SK-N-SH (cell line): ENCODE data around the gene PHLPP1. TPM values are rescaled to one million over a fixed set of nuclear protein-coding genes. Genes with fewer than 3 reads are reported as not detected.

Source experiments
- CTCF ChIA-PET: fragments of 300-600, 350-600 bp; formaldehyde crosslinking; extraction: SDS; loops from one replicate; lab custom pipeline; 2021; lab: Yijun Ruan, JAX
- POLR2A ChIA-PET: fragments of 350-600 bp; sonication (Branson Sonifier 250); formaldehyde crosslinking; extraction: SDS; loops from one replicate; lab custom pipeline; 2020; ENCODE audit warnings: antibody characterized with exemption, inconsistent platforms; lab: Yijun Ruan, JAX
- DNase-seq: peaks from one replicate; pipeline ENCODE4 v3.0.0; 2012
- H2AFZ ChIP-seq: fragments of 200-600 bp; sonication (generic); 2 replicates; pipeline ENCODE4 v1.8.1; 2016; ENCODE audit warnings: antibody characterized with exemption, mild to moderate bottlenecking, low read depth
- H3F3A ChIP-seq: fragments of 200-600 bp; sonication (generic); replicated peaks from 2 replicates; pipeline ENCODE3; 2016; ENCODE audit warnings: antibody characterized with exemption, mild to moderate bottlenecking; ENCODE audit not compliant: insufficient read depth
- H3K27ac ChIP-seq, 2 experiments: fragments of 200-500 bp in 1 of 2; fragments of 200-600 bp in 1 of 2; sonication (Bioruptor generic) in 1 of 2; sonication (generic), shearing (Covaris generic) in 1 of 2; 2 replicates each; pipeline versions ENCODE4 v1.5.1 to v1.6.1; 2014 to 2016; ENCODE audit warnings: low read depth in 2 of 2, inconsistent platforms in 1 of 2, low read length in 1 of 2, mild to moderate bottlenecking in 1 of 2, mixed read lengths in 1 of 2
- H3K27me3 ChIP-seq: fragments of 200-600 bp; sonication (generic), shearing (Covaris generic); 2 replicates; pipeline ENCODE4 v1.6.1; 2016; ENCODE audit warnings: mixed run types; ENCODE audit not compliant: insufficient read depth
- H3K36me3 ChIP-seq, 2 experiments: fragments of 200-500 bp in 1 of 2; fragments of 200-600 bp in 1 of 2; sonication (Bioruptor generic) in 1 of 2; sonication (generic) in 1 of 2; replicated peaks in 1 of 2; 2 replicates each; pipeline versions ENCODE3 to v1.5.1; 2014 to 2016; ENCODE audit warnings: low read length in 1 of 2, mild to moderate bottlenecking in 1 of 2; ENCODE audit not compliant: insufficient read depth in 2 of 2, control insufficient read depth in 1 of 2
- H3K4me1 ChIP-seq, 2 experiments: fragments of 200-500 bp in 1 of 2; fragments of 200-600 bp in 1 of 2; sonication (Bioruptor generic) in 1 of 2; sonication (generic), shearing (Covaris generic) in 1 of 2; 2 replicates each; pipeline versions ENCODE4 v1.5.1 to v1.6.1; 2014 to 2016; ENCODE audit warnings: low read depth in 1 of 2, low read length in 1 of 2, mixed run types in 1 of 2; ENCODE audit not compliant: insufficient read depth in 2 of 2, control insufficient read depth in 1 of 2
- H3K4me2 ChIP-seq: fragments of 200-600 bp; sonication (generic), shearing (Covaris generic); 2 replicates; pipeline ENCODE4 v1.6.1; 2017; ENCODE audit warnings: mixed run types
- H3K4me3 ChIP-seq, 2 experiments: fragments of 200-500 bp in 1 of 2; fragments of 200-600 bp in 1 of 2; sonication (Bioruptor generic) in 1 of 2; sonication (generic), shearing (Covaris generic) in 1 of 2; 2 replicates each; pipeline versions ENCODE4 v1.5.1 to v1.8.1; 2014 to 2016; ENCODE audit warnings: low read depth in 2 of 2, inconsistent platforms in 1 of 2, low read length in 1 of 2, mild to moderate bottlenecking in 1 of 2, mixed read lengths in 1 of 2, moderate library complexity in 1 of 2
- H3K79me2 ChIP-seq: fragments of 200-600 bp; sonication (generic); 2 replicates; pipeline ENCODE4 v1.8.1; 2017; ENCODE audit warnings: mild to moderate bottlenecking; ENCODE audit not compliant: insufficient read depth
- H3K9ac ChIP-seq: fragments of 200-600 bp; sonication (generic); 2 replicates; pipeline ENCODE4 v1.6.1; 2017; ENCODE audit warnings: mixed run types
- H3K9me2 ChIP-seq: fragments of 200-600 bp; sonication (generic); 2 replicates; pipeline ENCODE4 v1.6.1; 2017; ENCODE audit warnings: mixed run types
- H3K9me3 ChIP-seq: fragments of 200-600 bp; sonication (generic); 2 replicates; pipeline ENCODE4 v1.6.1; 2017; ENCODE audit warnings: mixed run types, mild to moderate bottlenecking, moderate library complexity
- H4K20me1 ChIP-seq: fragments of 200-600 bp; sonication (generic); 2 replicates; pipeline ENCODE4 v1.6.1; 2017; ENCODE audit warnings: mild to moderate bottlenecking, mixed run types; ENCODE audit not compliant: insufficient read depth
- MAX ChIP-seq: IDR thresholded peaks from 2 replicates; pipeline ENCODE4 v1.4.0; 2012; ENCODE audit warnings: low read depth
- REST ChIP-seq: IDR thresholded peaks from 2 replicates; pipeline ENCODE4 v1.6.1; 2012; ENCODE audit warnings: mild to moderate bottlenecking, low read depth, low read length, moderate library complexity
- RXRA ChIP-seq: IDR thresholded peaks from 2 replicates; pipeline ENCODE4 v1.4.0; 2012; ENCODE audit warnings: low read depth, mild to moderate bottlenecking, borderline replicate concordance
- USF2 ChIP-seq: fragments of 150-350 bp; IDR thresholded peaks from 2 replicates; pipeline ENCODE4 v1.6.1; 2017; ENCODE audit warnings: antibody characterized with exemption, low read length, low read depth, borderline replicate concordance
- WGBS: methylation state at CpG from one replicate; pipeline ENCODE4 v1.1.6; 2017; ENCODE audit warnings: low lambda C conversion rate; 5-methylcytosine and 5-hydroxymethylcytosine counted together
- polyA plus RNA-seq, 3 experiments: library from polyadenylated mRNA; depleted of rRNA; stranded (reverse); fragments of >200 nt; gene quantifications; 2 replicates each; pipeline ENCODE4 v1.2.3, GENCODE V29; 2012

Gene PHLPP1
- polyA plus RNA-seq, 1 of the 3 experiments (the other 2 are of a cell fraction): 4.6 TPM

GRCh38 chr18:62716619-62717168 lies 1.4 kb downstream of the PHLPP1 start (continued):
- TF ChIP-seq USF2: no peak

GRCh38 chr18:62717169-62717924 lies 2.0 kb downstream of the PHLPP1 start:
- no peak overlapping the region for H3K27ac ChIP-seq
- POLR2A ChIA-PET: no interaction called here
- H3F3A ChIP-seq: no peaks in the 10 kb centered on the region
- CTCF ChIA-PET: interaction anchor here (0.8 to 5.0 kb wide), 8 partner anchors 17 to 292 kb away, joined by 3 to 64 read pairs (median 3); no protein-coding TSS in a partner anchor
- TF ChIP-seq RXRA (no peak), REST (no peak), MAX (peak; percentile 15; the same call in 1 of the 2 replicates)
- H3K9ac ChIP-seq: peak overlapping the region; percentile 16; the same call in 1 of the 2 replicates
- peak overlapping the region; percentile 37; the same call in 1 of the 2 replicates for H2AFZ ChIP-seq
- H4K20me1 ChIP-seq: peaks cover 6% of the 10 kb centered on the region; the same call in 1 of the 2 replicates
- DNase-seq: peak; percentile 12
- peak overlapping the region; percentile 70 to 77 for H3K4me3 ChIP-seq
- peaks cover 48% of the 10 kb centered on the region for H3K79me2 ChIP-seq
- H3K36me3 ChIP-seq: no peaks in the 10 kb centered on the region
- H3K4me1 ChIP-seq: peaks cover 11 to 14% of the 10 kb centered on the region in 2 experiments; a peak in 3 of 4 replicates
- WGBS: 16% methylated on average over 16 of the region's 16 CpGs
- H3K4me2 ChIP-seq: peak overlapping the region; percentile 68
- H3K9me3 ChIP-seq: no peaks in the 10 kb centered on the region
- H3K9me2 ChIP-seq: no peaks in the 10 kb centered on the region
- H3K27me3 ChIP-seq: no peaks in the 10 kb centered on the region
